HEK293T (cell line): ENCODE data around the gene ZNF93.

Experiments
- BHLHE40 ChIP-seq: fragments of 450-650 bp; IDR thresholded peaks from 2 replicates; pipeline ENCODE4 v1.6.1; 2016; ENCODE audit warnings: mild to moderate bottlenecking, moderate library complexity, borderline replicate concordance
- SUZ12 ChIP-seq: fragments of 450-650 bp; IDR thresholded peaks from 2 replicates; pipeline ENCODE4 v1.6.1; 2016; ENCODE audit warnings: mild to moderate bottlenecking

- TF ChIP-seq BHLHE40: no peak
- TF ChIP-seq SUZ12: no peak
Measured at GRCh38 chr19:19937403-19937802, 36.7 kb downstream of the ZNF93 start.
